Measurements from ENCODE around the gene SMC5.
"Not testable (repeated sequence)": the region's sequence is repeated elsewhere in the genome, so short reads cannot be mapped to it uniquely, and the experiment has no call there.

GRCh38 chr9:70245952-70246351 is 12.8 kb upstream of the SMC5 start:
- not testable (repeated sequence) for TF ChIP-seq CTCF, POLR2A (IDR thresholded peaks at IDR 0.05)
